Posterior vena cava (tissue), 2 donors: Measurements from ENCODE around the gene MTPN. TPM values are rescaled to one million over a fixed set of nuclear protein-coding genes. Genes with fewer than 3 reads are reported as not detected.

Source experiments
- DNase-seq: peaks from one replicate; pipeline ENCODE4 v3.0.0-alpha.2; 2020; ENCODE audit warnings: low spot score
- intact Hi-C, 2 donors: fragments of 100-400 bp; cut with DNase I; formaldehyde crosslinking; loops; one replicate each; pipeline versions ENCODE4 v1.14.1 to v1.14.2; 2022 to 2023
- total RNA-seq, 2 donors: library from RNA; stranded (reverse); fragmentation: NEBNext Ultra II Directional; extraction: Animal tissue kit (Norgen Biotek cat#: 25700); gene quantifications; one replicate each; pipeline ENCODE4 v1.2.1, GENCODE V29; 2021
- donor health status: DM: yes; HTN: yes; CAD: no.
- donor health status: DM: yes; HTN: yes; CAD: no.

Gene MTPN
- total RNA-seq, 2 donors from 2014 or later, result 89.3 to 95.0 TPM

GRCh38 chr7:135991906-135992305, 14.7 kb upstream of the MTPN start:
- intact Hi-C loops, result no loop called here
- no peak for DNase-seq

- DNase-seq, result no peak
- intact Hi-C loops, result no loop called here
Measured at GRCh38 chr7:135991322-135991721, 14.2 kb upstream of the MTPN start.

- intact Hi-C loops, result loop anchor here in 1 of 2 donors (1.0 kb wide), 1 partner anchor 9 kb away; no protein-coding TSS in a partner anchor
- DNase-seq, result no peak
Measured at GRCh38 chr7:135990258-135990657, 13.1 kb upstream of the MTPN start.

- no peak for DNase-seq
- intact Hi-C loops, result no loop called here
Measured at GRCh38 chr7:135981958-135982646, 4.9 kb upstream of the MTPN start.

GRCh38 chr7:135980665-135981180, 3.6 kb upstream of the MTPN start:
- no peak for DNase-seq
- intact Hi-C loops, result no loop called here

GRCh38 chr7:135980012-135980551, 2.9 kb upstream of the MTPN start:
- intact Hi-C loops, result no loop called here
- DNase-seq, result no peak

- no peak for DNase-seq
- intact Hi-C loops, result loop anchor here in 1 of 2 donors (10.0 kb wide), 1 partner anchor 315 kb away; the partner anchor contains the start of gene STMP1
Measured at GRCh38 chr7:135979471-135980011, 2.4 kb upstream of the MTPN start.

GRCh38 chr7:135978624-135979023, 1.5 kb upstream of the MTPN start:
- no peak for DNase-seq
- intact Hi-C loops, result loop anchor here in 1 of 2 donors (10.0 kb wide), 1 partner anchor 314 kb away; the partner anchor contains the start of gene STMP1

- DNase-seq, result no peak
- intact Hi-C loops, result loop anchor here in 1 of 2 donors (10.0 kb wide), 1 partner anchor 313 kb away; the partner anchor contains the start of gene STMP1
Measured at GRCh38 chr7:135977742-135978066, 545 bp upstream of the MTPN start.

- intact Hi-C loops, result loop anchor here in 1 of 2 donors (10.0 kb wide), 1 partner anchor 312 kb away; the partner anchor contains the start of gene STMP1
- no peak for DNase-seq
Measured at GRCh38 chr7:135976312-135977006, 700 bp downstream of the MTPN start.

GRCh38 chr7:135975166-135975565, 2.0 kb downstream of the MTPN start:
- intact Hi-C loops, result loop anchor here in 1 of 2 donors (10.0 kb wide), 1 partner anchor 310 kb away; the partner anchor contains the start of gene STMP1
- DNase-seq, result no peak

- DNase-seq, result no peak
- intact Hi-C loops, result loop anchor here in 1 of 2 donors (10.0 kb wide), 1 partner anchor 310 kb away; the partner anchor contains the start of gene STMP1
Measured at GRCh38 chr7:135974667-135975066, 2.5 kb downstream of the MTPN start.

- intact Hi-C loops, result loop anchor here in 1 of 2 donors (10.0 kb wide), 1 partner anchor 307 kb away; the partner anchor contains the start of gene STMP1
- DNase-seq, result no peak
Measured at GRCh38 chr7:135971366-135971725, 5.8 kb downstream of the MTPN start.

GRCh38 chr7:135970682-135971365, 6.3 kb downstream of the MTPN start:
- no peak for DNase-seq
- intact Hi-C loops, result loop anchor here in 1 of 2 donors (10.0 kb wide), 1 partner anchor 306 kb away; the partner anchor contains the start of gene STMP1

- intact Hi-C loops, result loop anchor here in 1 of 2 donors (10.0 kb wide), 1 partner anchor 305 kb away; the partner anchor contains the start of gene STMP1
- DNase-seq, result no peak
Measured at GRCh38 chr7:135970045-135970444, 7.1 kb downstream of the MTPN start.

- intact Hi-C loops, result no loop called here
- DNase-seq, result no peak
Measured at GRCh38 chr7:135966341-135967043, 10.7 kb downstream of the MTPN start.

- no peak for DNase-seq
- intact Hi-C loops, result no loop called here
Measured at GRCh38 chr7:135965602-135966001, 11.6 kb downstream of the MTPN start.

GRCh38 chr7:135964791-135965190, 12.4 kb downstream of the MTPN start:
- DNase-seq, result no peak
- intact Hi-C loops, result no loop called here
